ENCODE measurements around the gene DHRS13.
"Not testable (repeated sequence)": the region's sequence is repeated elsewhere in the genome, so short reads cannot be mapped to it uniquely, and the experiment has no call there.

Gene DHRS13

DNA sequence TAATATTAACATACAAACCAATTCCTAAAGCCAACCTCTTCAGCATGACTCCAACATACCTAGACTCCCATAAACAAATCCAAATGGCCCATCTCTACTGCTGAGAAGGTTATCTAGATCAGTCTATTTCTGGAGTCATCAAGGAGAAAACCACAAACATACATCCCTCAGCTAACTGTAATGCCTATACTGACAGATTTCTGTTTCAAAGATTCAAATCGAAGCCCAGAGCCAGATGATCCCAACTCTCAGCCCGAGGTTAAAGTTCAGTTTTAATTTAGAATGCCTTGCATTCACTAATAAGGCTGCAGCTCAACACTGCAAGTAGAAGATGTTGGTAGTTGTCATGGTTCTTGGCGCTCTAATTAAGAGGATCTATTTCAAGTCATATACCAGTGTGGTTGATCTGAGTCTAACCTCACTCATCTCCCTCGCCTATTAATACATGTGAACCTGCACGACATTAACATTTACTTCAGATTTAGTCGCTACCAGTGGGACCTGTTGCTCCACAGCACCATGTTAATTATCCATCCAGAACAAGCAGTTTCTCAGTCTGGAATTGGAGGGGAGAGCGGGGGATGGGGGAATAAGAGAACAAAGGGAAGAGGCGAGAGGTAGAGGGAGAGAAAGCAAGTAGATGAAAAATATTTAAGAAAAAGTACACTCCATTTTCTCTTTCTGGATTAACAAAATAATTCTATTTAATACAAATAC is 33.0 kb upstream of the DHRS13 start:
- no peak for DNase-seq (ENCODE audit: low spot score)

DNA sequence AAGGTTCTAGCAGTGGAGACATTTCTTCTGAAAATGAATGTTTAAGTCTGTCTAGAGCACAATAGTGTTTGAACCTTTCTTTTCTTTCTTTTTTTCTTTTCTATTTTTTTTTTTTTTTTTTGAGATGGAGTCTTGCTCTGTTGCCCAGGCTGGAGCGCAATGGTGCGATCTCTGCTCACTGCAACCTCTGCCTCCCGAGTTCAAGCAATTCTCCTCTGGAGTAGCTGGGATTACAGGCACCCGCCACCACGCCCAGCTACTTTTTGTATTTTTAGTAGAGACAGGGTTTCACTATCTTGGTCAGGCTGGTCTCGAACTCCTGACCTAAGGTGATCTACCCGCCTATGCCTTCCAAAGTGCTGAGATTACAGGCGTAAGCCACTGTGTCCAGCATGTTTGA is 31.6 kb upstream of the DHRS13 start:
- DNase-seq (ENCODE audit: low spot score), result not testable (repeated sequence)

DNA sequence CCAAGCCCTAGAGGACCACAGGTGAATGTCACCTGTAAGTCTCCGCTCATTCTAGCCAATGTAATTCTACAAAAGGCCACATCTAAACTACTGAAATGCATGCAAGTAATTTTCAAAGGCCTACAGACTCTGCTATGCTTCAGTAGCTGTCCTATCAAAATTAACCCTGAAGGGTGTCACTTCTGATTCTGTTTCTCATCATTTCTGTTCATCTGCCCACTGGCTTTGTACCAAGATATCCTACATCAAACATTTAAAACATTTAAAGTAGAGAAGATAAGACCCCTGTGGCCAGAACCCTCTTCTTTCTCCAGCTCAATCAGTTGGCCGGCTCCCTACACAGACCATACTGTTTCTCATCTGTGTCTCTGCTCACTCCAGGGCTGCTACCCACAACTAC is 26.9 kb upstream of the DHRS13 start:
- no peak for DNase-seq (ENCODE audit: low spot score)

DNA sequence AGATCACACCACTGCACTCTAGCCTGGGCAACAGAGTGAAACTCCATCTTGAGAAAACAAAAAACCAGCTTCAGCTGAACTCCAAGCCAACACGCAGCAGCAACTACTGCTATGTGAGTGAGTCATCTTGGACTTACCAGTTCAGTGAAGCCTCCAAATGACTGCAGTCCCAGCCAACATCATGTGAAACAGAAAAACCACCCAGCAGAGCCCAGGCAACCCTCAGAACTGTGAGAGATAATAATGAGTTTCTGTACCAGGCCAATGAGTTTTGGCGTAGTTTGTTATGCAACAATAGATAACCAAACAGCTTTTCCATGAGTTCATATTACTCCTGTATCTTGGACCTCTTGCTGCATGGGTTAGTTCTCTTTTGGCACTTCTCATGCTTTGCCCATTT is 25.2 kb upstream of the DHRS13 start:
- no peak for DNase-seq (ENCODE audit: low spot score)

DNA sequence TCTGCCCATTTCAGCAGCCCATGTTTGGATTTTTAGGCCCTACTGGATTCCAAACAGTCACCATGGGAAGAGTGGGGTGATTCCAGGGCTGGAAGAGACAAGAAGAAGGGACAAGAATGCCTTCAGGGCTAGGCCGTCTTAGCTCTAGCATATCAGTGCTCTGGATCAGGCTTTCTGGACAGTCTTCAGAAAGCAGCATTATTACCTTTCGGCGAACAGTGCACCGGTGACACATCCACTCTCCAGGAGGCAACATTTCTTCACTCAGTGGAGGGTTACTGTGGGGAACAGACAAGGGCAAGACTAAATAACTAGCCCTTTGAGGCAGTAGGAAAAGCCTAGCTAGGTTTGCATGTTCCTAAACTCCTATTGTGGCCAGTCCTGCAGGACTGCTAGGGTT is 23.9 kb upstream of the DHRS13 start:
- DNase-seq (ENCODE audit: low spot score), result no peak

DNA sequence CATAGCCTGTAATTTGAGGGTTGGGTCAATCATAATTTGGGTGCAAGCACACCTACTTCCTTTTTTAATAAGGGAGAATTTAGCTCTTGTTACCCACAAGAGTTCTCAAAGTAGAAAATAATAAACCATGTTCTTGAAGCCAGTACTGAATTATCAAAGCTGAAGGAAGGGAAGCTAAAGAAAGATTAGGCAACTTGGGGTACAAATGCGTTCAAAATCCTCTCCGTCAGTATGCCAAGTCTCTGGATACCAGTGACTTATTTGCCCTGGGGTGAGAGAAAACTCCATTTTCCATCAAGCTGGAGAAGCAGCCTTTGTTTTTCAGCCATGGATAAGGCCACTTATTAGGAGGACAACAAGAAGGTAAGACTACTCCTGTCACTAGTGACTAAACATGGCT is 23.5 kb upstream of the DHRS13 start:
- DNase-seq (ENCODE audit: low spot score), result no peak

DNA sequence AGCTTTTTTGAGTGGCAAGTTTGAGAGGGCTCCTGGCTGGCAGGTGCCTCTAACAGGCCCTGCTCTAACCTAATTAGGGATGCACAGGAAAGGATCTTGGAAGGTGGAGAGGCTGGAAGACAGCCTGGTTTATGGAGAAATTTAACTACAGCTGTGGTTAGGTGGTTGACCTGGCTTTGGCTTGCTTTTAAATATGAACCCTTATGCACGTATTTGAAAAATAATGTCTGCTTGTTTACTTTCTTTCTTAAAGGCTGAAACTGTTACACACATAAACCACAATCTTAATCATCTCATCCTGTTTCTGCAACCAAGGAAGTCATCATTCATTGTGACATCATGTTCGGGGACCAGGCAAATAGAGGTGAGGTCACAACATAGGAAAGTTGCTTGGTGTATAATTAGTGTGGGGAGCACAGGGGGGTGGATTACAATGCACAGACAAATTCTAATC is 23.1 kb upstream of the DHRS13 start:
- peak; percentile 55 for DNase-seq (ENCODE audit: low spot score)

DNA sequence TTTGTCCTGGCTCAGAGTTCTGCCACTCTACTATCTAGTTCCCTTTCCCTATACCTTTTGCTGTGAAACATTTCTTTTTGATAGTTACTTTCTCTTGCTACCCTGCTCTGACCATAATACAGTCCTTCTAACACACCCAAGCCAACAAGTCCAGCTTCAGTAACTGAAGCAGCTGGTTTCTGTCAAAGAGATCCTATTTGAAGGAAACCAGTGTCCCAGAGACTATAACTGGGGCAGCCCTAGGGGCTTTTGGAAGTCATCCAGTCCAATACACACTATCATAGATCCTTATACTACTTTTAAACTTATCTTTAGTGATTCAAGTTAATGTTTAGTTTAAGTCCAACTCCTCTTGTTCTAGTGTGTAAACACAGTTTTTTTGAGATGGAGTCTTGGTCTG is 17.3 kb upstream of the DHRS13 start:
- no peak for DNase-seq (ENCODE audit: low spot score)

DNA sequence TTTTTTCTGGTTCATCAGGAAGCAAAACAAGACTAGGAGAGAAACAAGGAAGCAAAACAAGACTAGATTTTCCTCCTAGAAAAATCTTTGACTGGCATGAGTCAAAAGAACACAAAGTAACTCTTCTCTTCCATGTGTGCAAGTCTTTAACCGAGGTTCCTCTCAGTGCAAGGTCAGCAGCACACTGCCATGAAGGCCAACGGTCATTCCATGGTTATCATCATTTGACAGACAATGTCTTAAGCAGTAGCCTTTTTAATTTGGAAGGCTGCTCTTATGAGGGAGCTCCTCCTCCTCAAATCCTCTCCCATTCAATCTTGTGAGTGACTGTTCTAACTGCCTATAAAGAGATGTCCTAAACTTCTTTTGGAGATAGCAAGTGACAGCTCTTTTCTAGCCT is 15.4 kb upstream of the DHRS13 start:
- no peak for DNase-seq (ENCODE audit: low spot score)

DNA sequence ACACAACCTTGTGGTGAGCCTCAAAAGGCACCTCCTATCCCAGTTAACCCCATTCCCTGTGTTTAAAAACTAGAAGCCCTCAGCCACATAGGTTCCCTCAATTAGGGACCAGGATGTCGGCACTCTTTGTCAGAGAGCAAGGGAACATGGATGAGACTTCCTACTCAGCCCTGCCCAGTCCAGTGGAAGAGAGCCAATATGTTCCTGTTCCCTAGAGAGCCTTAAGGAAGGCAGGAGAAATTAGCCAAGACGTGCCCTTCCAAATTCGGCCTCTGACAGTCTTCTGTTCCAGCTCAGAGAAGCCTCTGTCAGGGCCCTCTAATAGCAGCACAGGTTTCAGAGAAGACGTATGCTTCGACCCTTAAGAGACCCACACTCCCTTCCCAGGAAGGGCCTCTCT is 14.6 kb upstream of the DHRS13 start:
- DNase-seq (ENCODE audit: low spot score), result no peak

DNA sequence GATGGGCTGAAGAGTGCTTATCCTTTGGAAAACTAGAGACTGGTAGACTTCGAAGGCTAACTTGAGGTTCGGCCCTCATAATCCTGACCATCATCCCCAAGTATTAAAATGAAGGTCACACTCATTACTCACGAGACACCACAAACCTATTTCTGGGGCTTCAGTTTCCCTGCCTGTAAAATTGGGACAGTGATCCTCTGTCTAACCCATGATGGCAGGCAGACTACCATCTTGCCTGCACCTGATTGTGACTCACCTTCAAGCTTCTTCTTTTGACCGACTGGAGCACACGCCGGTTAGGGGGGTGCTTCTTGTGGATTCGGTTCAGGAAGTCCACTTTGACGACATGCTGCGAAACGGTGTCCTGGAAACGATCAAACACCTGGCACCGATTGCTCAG is 14.2 kb upstream of the DHRS13 start:
- no peak for DNase-seq (ENCODE audit: low spot score)

DNA sequence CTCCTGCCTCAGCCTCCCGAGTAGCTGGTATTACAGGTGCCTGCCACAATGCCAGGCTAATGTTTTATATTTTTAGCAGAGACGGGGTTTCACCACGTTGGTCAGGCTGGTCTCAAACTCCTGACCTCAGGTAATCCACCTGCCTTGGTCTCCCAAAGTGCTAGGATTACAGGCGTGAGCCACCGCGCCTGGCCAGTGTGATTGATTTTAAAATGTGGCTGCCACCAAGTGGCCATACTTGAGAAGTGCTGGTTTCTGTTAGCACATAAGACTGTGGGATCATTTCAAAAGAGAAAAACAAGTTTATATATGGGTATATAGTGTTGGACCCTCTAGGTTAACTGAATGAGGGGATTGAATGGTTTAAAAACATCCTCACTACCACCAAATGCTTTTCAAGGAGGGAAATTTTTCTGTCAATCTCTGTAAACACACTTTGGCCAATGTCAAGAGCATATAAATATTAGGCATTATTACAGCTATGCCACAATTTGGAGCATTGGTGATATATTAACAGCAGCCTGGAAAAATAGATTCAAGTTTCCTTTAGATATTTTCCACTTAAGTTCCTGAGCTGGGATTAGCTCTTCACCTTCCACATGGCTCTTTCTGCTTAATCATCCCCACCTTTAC is 13.5 kb upstream of the DHRS13 start:
- DNase-seq (ENCODE audit: low spot score), result no peak

DNA sequence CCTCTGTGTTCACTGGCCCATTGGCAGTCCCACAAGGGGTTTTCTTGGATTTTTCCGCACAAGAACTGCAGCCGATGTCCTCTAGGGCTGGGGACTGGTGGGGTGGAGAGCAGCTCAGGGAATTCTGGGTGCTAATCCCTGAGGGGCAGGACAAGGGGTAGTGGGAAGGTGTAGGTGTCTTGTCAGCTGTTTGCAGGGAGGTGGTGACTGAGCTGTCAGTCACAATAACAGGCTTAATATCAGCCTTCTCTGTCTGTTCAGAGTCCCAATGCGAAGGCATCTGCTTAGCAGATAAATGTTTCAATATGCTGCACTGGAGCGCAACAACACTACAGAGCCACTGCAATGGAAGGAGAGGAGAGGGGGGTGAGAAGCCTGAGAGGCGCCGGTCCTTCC is 10.1 kb upstream of the DHRS13 start:
- DNase-seq (ENCODE audit: low spot score), result no peak

DNA sequence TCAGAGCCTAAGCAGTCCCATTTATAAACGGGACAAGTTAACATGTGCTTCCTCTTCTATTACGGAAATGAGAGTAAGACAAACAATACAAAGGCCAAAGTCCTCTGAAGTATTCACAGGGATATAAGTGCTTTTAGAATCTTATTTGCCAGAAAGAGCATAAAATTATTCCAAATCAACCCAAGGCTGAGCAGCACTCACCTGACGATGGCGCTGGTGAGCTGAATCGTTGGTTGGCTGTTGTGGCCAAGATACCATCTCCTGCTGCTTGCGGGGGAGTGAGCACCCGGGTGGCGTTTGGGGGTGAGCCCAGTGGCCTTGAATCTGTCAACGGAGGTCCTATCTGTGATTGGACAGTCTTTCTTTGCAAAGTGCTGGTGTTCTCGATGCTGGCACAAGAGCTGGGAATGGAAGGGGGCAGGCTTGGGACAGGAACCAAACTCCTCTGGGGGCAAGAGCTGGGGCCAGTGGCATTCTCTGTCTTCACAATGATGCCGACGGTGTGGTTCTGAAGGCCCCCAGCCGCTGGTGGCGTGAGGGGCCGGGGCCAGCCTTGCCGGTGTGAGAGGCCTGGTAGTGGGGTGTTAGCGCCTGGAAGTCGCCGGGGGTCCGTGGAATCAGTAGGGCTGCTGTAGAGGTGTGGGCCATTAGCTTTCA is 9.5 kb upstream of the DHRS13 start:
- no peak for DNase-seq (ENCODE audit: low spot score)

DNA sequence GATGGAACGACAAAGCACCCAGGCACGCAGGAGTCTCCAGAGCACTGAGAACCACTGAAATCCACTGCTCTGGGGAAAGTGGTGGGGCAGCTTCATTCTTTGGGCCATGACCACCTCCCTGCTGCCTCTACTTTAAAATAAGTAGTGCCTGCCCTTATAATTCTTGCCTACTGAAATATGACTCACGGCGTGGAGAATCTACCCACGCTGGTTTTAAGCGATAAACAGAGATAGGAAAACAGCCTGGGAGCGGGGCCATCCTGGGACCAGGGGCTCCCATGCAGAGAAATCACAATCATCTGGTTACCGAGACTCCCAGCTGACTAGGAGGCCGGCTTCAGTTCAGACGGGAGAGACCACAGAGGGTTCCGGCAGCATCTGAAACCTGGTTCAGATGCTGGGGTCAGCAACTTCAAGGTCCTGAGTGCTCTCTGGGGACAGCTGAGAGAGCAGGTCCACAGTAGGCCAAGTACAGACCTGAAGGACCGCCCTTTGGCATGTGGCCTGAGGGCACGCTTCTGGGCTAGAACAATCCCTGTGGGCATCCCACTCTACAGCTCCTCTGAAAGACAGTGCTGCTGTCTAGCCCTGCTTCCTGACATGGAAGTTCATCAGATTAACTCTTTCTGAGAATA is 8.6 kb upstream of the DHRS13 start:
- no peak for DNase-seq (ENCODE audit: low spot score)

DNA sequence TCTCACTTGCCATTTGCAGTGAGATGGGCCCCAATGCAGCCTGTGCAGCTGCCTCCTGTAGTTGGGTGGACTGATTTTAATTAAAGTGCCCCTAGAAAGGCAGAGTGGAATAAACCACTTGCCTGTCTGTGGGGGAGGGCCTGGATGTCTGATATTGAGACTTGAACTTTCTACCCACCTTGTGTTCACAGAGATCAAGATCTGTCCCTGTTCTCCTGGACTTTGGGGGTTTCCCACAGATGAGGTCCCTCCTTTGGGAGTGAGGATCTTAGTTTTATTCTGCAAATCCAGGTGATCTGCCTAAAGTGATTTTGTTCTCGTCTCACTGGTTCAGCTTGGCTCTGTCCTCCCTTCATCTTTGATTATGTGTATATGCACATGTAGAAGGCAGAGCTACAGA is 7.7 kb upstream of the DHRS13 start:
- DNase-seq (ENCODE audit: low spot score), result no peak

DNA sequence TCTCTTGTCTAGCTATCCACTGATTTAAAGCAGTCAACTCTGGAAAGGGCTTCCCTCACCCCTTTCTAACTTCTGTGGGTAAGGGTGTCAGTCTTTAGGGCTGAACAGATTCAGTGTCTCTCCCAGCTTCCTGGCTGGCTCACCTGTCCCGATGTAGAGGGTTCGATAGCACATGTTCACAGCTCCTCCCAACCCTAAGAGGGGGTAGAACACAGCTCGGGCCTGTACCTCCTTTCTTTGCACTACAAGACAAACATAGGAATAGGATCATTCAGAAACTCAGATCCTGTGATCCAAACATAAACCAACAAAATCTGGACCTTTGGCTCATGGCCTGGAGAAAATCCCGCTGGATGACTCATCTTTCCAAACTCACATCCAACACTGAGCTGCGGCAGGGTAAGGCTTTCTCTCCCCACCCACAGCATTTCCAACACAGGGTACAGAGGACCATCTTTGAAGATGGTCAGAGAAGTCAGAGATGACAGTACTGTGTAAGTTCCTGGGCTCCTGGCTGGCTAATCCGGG is 5.8 kb upstream of the DHRS13 start:
- DNase-seq (ENCODE audit: low spot score), result peak; percentile 84

DNA sequence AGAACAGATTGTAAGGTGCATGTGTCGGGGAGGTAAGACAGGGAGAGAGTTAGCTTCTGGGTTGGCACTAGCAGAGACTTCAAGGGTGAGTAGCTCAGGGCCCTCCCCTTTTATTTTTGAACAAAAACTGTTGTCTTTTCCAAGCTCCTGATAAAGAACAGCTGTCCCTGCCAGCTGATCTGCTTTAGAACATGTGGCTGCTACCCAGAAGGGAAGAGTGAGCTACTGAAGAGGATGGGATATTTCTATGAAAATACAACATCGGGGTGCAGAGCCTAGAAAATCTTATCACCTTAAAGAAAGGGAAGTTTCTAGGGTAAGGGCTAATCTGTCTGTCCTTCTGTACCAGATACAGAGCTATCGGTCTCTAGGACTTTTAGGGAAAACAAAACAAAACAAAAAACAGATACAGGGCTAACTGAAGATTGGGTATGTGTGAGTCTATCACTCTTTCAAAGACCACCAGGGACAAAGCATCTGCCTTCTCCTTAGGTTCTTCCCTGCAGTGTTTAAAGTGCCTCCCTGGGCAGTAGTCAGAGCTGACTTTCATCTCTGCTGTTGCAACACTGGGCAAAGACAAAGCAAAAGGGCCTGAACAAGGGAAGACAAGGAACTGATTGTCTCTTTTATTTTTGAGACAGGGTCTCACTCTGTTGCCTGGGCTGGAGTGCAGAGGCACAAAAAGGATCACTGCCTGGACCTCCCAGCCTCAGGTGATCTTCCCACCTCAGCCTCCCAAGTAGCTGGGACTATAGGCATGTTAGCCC is 5.0 kb upstream of the DHRS13 start:
- DNase-seq (ENCODE audit: low spot score), result no peak

DNA sequence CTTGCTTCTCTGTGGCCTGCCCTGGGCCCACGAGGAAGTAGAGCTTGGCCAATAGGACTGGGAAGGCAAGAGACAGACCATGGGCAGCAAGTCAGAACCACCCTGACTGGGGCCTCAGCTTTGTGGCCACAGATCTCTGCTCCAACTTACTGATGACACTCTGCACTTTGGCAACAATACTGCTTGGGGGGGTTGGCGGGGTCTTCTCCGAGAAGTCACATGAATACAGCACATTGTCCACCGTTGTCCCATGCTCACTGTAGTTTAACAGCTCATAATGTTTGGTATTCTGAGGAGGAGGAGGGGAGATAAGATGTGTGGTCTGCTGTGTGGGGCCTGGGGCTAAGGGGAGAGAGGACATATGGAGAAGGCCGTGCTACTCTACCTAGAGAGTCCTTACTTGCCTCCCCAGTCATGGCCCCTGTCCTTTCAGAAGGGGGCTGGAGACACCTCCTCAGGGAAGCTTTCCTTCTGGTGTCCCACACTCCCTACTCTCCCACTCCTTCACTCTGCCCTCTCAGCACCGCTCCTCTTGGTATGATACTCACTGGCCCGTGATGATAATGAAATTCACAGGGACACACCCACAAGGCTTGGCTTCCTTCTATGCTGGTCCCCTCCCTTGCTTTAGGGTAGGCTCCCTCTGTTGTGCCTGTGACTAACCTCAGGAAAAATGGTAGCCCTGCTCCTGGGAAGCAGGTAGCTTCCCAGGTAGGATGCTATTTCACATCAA is 4.0 kb upstream of the DHRS13 start:
- no peak for DNase-seq (ENCODE audit: low spot score)

DNA sequence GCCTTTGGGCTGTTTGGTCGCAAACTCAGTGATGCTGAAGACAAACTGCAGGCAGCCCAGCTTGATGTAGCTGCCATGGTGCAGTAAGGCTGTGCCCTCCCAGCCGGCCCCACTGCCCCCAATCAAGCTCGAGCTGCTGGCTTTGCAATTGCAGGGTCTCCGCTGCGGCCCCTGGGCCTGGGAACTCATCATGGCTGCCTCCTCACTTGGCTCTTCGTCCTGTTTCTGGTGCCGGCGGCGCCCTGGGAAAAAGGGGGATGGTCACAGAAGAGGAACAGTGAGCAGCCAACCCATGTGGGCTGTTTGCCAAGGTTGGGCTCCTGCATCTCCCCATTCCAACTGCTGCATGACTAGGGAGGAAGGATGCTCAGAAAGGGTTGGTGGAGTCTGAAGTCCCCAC is 3.4 kb upstream of the DHRS13 start:
- DNase-seq (ENCODE audit: low spot score), result no peak

DNA sequence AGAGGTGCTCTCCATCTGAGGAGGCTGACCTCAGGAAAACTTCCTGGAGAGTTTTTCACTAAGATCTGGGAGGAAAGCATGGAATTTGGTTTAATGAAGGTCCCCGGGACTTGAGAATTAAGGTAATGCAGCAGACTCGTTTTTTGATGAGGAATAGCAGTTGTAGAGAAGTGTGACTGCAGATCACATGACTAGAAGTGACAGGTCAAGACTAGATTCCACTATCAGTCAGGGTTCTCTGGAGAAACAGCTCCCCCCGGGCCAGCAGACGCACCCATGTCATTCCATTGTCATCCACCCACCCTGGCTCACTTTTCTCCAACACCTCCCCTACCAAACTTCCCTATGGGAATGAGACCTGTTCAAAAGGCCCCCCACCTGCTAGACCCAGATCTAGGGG is 1.9 kb upstream of the DHRS13 start:
- DNase-seq (ENCODE audit: low spot score), result no peak

DNA sequence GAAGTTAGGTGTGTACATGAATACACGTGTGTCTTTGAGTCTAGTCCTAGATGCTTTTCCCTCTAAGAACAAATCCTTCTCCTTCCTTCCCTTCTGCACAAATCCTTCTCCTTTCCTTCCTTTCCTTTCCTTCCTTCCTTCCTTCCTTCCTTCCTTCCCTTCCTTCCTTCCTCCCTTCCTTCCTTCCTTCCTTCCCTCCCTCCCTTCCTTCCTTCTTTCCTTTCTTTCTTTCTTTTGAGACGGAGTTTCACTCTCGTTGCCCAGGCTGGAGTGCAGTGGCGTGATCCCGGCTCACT is 615 bp upstream of the DHRS13 start:
- DNase-seq (ENCODE audit: low spot score), result not testable (repeated sequence)
